Kidney (tissue), 14 donors: ENCODE results near the gene NDUFS6. TPM values are rescaled to one million over a fixed set of nuclear protein-coding genes. Genes with fewer than 3 reads are reported as not detected.

Experiments
- DNase-seq, 5 donors: peaks; one replicate each; pipeline ENCODE4 v3.0.0-alpha.2; 2013 to 2020
- FAIRE-seq: peaks from 2 replicates; lab custom pipeline; 2012; peaks lifted over from hg19 to GRCh38; lab: Jason Lieb, UNC
- H3K27ac ChIP-seq, 2 donors: one replicate each; pipeline ENCODE4 v1.7.0; 2013; ENCODE audit warnings: low read depth in 2 of 2, low read length in 2 of 2, inconsistent platforms in 1 of 2
- H3K27me3 ChIP-seq: one replicate; pipeline ENCODE4 v1.7.1; 2013; ENCODE audit warnings: low read length, inconsistent platforms; ENCODE audit not compliant: control insufficient read depth, insufficient read depth
- H3K36me3 ChIP-seq, 3 donors: one replicate each; pipeline versions ENCODE4 v1.7.0 to v1.7.1; 2013; ENCODE audit warnings: low read length in 3 of 3, control low read depth in 1 of 3, inconsistent platforms in 1 of 3; ENCODE audit not compliant: insufficient read depth in 3 of 3, control insufficient read depth in 2 of 3
- H3K4me1 ChIP-seq, 3 donors: one replicate each; pipeline versions ENCODE4 v1.7.0 to v1.7.1; 2013; ENCODE audit warnings: low read length in 3 of 3, inconsistent platforms in 1 of 3, low read depth in 1 of 3; ENCODE audit not compliant: control insufficient read depth in 2 of 3, insufficient read depth in 2 of 3
- H3K4me3 ChIP-seq, 3 donors: one replicate each; pipeline versions ENCODE4 v1.7.0 to v1.8.1; 2013; ENCODE audit warnings: low read length in 3 of 3, control low read depth in 1 of 3, inconsistent platforms in 1 of 3
- H3K9ac ChIP-seq, 3 donors: one replicate each; pipeline versions ENCODE4 v1.7.0 to v1.7.1; 2013; ENCODE audit warnings: low read length in 3 of 3, control low read depth in 1 of 3, inconsistent platforms in 1 of 3
- H3K9me3 ChIP-seq, 3 donors: one replicate each; pipeline versions ENCODE4 v1.7.0 to v1.7.1; 2013; ENCODE audit warnings: low read length in 3 of 3, control low read depth in 1 of 3, inconsistent platforms in 1 of 3; ENCODE audit not compliant: control insufficient read depth in 2 of 3, insufficient read depth in 1 of 3
- intact Hi-C: fragments of 100-400 bp; cut with DNase I; formaldehyde crosslinking; loops from one replicate; pipeline ENCODE4 v1.11.1; 2022
- polyA plus RNA-seq: library from polyadenylated mRNA; stranded (reverse); fragments of 350-450 nt; fragmentation: Illumina TruSeq; extraction: RNeasy Lipid Tissue Mini Kit (QIAGEN cat#74804); gene quantifications from one replicate; pipeline ENCODE4 v1.2.3, GENCODE V29; 2014; ENCODE audit warnings: low read depth, low replicate concordance; ENCODE audit not compliant: insufficient read depth
- total RNA-seq: library from RNA; stranded (reverse); fragmentation: NEBNext Ultra II Directional; extraction: Animal tissue kit (Norgen Biotek cat#: 25700); gene quantifications from one replicate; pipeline ENCODE4 v1.2.1, GENCODE V29; 2021
- TF ChIP-seq, protein P1 (sequence below): IDR thresholded peaks from 3 replicates; pipeline ENCODE4 v1.5.1; 2012; ENCODE audit warnings: mild to moderate bottlenecking, moderate library complexity, borderline replicate concordance; ENCODE audit not compliant: insufficient read depth; ENCODE audit errors: extremely low read depth
- donor health status: control.
- donor health status: control.
- donor health status: control.
- donor health status: control.
- donor health status: control.
- donor health status: DM: yes; HTN: yes; CAD: no.
- donor health status: Normal renal cell carcinoma (clear cell type).

NDUFS6 gene
- total and polyA plus RNA-seq, 2 donors from 2014 or later: 31.1 to 164 TPM

- no peaks in the 10 kb centered on the region for H3K27me3 ChIP-seq
- DNase-seq (peak in 1 of 5 donors; percentile 48), FAIRE-seq (no peak)
- H3K27ac ChIP-seq: no peak overlapping the region
- H3K36me3 ChIP-seq: no peaks in the 10 kb centered on the region
- no peaks in the 10 kb centered on the region for H3K4me1 ChIP-seq
- intact Hi-C loops: no loop called here
- TF ChIP-seq, protein P1, sequence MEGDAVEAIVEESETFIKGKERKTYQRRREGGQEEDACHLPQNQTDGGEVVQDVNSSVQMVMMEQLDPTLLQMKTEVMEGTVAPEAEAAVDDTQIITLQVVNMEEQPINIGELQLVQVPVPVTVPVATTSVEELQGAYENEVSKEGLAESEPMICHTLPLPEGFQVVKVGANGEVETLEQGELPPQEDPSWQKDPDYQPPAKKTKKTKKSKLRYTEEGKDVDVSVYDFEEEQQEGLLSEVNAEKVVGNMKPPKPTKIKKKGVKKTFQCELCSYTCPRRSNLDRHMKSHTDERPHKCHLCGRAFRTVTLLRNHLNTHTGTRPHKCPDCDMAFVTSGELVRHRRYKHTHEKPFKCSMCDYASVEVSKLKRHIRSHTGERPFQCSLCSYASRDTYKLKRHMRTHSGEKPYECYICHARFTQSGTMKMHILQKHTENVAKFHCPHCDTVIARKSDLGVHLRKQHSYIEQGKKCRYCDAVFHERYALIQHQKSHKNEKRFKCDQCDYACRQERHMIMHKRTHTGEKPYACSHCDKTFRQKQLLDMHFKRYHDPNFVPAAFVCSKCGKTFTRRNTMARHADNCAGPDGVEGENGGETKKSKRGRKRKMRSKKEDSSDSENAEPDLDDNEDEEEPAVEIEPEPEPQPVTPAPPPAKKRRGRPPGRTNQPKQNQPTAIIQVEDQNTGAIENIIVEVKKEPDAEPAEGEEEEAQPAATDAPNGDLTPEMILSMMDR: no peak
- H3K9me3 ChIP-seq: no peaks in the 10 kb centered on the region
- no peak overlapping the region for H3K9ac ChIP-seq
- H3K4me3 ChIP-seq: no peak overlapping the region
Measured at GRCh38 chr5:1768283-1769000, 32.8 kb upstream of the NDUFS6 start.

DNA sequence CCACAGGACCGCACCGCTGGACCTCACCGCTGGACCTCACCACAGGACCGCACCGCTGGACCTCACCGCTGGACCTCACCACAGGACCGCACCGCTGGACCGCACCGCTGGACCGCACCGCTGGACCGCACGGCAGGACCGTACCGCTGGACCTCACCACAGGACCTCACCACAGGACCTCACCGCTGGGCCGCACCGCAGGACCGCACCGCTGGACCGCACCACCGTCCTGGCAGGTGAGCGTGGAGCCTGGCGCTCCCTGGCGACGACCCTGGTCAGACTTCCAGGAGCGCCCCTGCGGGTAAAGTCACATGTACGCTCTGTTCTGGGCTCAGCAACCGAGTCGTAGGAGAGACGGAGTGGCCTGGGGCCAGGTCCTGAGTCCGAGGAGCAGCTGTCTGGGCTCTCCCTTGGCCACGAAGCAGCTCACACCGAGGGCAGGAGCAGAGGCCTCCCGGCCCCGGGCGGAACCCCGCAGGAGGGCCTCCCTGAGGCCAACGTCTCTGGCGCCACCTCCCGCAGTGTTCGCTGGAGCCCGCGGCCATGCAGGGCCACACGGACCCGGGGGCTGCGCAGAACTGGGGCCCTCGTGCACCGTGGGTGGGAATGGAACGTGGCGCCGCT is 32.1 kb upstream of the NDUFS6 start:
- Histone ChIP-seq H3K27me3 (no peaks in the 10 kb centered on the region), H3K4me3 (no peak overlapping the region), H3K36me3 (no peaks in the 10 kb centered on the region), H3K27ac (no peak overlapping the region), H3K9ac (no peak overlapping the region), H3K9me3 (no peaks in the 10 kb centered on the region), H3K4me1 (no peaks in the 10 kb centered on the region)
- FAIRE-seq (no peak), DNase-seq (peak in 1 of 5 donors; percentile 57)
- TF ChIP-seq, protein P1: no peak
- intact Hi-C loops: no loop called here

DNA sequence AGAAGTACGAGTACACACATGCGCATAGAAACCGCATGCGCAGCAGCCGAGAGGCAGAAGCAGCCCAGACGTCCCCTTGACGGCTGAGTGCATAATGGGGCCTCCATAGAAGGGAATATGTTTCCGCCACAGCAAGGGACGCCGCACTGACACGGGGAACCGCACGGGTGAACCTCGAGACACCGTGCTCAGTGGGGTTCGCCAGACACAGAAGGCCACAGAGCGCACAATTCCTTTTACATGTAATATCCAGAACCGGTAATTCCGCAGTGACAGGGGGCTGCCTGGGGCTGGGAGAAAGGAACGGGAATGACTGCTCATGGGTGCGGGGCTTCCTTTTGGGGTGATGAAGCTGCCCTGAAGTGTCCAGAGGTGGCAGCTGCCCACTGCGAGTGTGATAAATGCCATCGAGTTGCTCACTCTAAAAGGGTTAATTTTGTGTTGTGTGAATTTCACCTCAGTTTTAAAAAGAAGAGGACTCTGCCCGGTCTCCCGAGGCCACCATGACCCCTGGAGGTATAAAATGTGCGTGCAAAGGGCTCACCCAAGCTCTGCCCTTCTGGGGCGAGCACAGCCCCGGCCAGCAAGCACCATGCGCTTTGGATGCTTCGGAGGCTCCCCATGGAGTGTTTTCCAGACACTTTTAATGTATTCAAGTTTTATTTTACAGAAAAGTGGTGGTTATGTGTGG is 31.3 kb upstream of the NDUFS6 start:
- H3K27me3 ChIP-seq: no peaks in the 10 kb centered on the region
- H3K27ac ChIP-seq: no peak overlapping the region
- TF ChIP-seq, protein P1: no peak
- no peaks in the 10 kb centered on the region for H3K4me1 ChIP-seq
- H3K4me3 ChIP-seq: no peak overlapping the region
- intact Hi-C loops: no loop called here
- H3K36me3 ChIP-seq: no peaks in the 10 kb centered on the region
- peak in 1 of 5 donors; percentile 56 for DNase-seq
- H3K9me3 ChIP-seq: no peaks in the 10 kb centered on the region
- no peak overlapping the region for H3K9ac ChIP-seq
- FAIRE-seq: no peak
